ENCODE measurements around the gene CLMN.
"Not testable (repeated sequence)": the region's sequence is repeated elsewhere in the genome, so short reads cannot be mapped to it uniquely, and the experiment has no call there.

Gene CLMN

GRCh38 chr14:95188380-95188779 lies 131.3 kb downstream of the CLMN start:
- DNase-seq = no peak

GRCh38 chr14:95185767-95186392 lies 133.8 kb downstream of the CLMN start:
- no peak for DNase-seq

GRCh38 chr14:95185033-95185766 lies 134.5 kb downstream of the CLMN start:
- DNase-seq = no peak

GRCh38 chr14:95184413-95184790 lies 135.3 kb downstream of the CLMN start:
- no peak for DNase-seq

- DNase-seq = no peak
These were observed 135.9 kb downstream of the CLMN start for GRCh38 chr14:95183532-95184412.

- DNase-seq = no peak
These were observed 136.6 kb downstream of the CLMN start for GRCh38 chr14:95183082-95183481.

GRCh38 chr14:95182379-95182778 lies 137.3 kb downstream of the CLMN start:
- DNase-seq = no peak

GRCh38 chr14:95180966-95181741 lies 138.6 kb downstream of the CLMN start:
- no peak for DNase-seq

- not testable (repeated sequence) for DNase-seq
These were observed 144.0 kb downstream of the CLMN start for GRCh38 chr14:95175670-95176069.

GRCh38 chr14:95174184-95174792 lies 145.4 kb downstream of the CLMN start:
- DNase-seq = no peak

GRCh38 chr14:95173518-95173917 lies 146.2 kb downstream of the CLMN start:
- DNase-seq = no peak

GRCh38 chr14:95167177-95167576 lies 152.5 kb downstream of the CLMN start:
- no peak for DNase-seq

- DNase-seq = no peak
These were observed 154.2 kb downstream of the CLMN start for GRCh38 chr14:95165517-95165916.

GRCh38 chr14:95164506-95164905 lies 155.2 kb downstream of the CLMN start:
- DNase-seq = no peak

GRCh38 chr14:95163666-95164065 lies 156.0 kb downstream of the CLMN start:
- no peak for DNase-seq

GRCh38 chr14:95163132-95163531 lies 156.6 kb downstream of the CLMN start:
- DNase-seq = no peak

GRCh38 chr14:95162641-95163040 lies 157.1 kb downstream of the CLMN start:
- DNase-seq = no peak

GRCh38 chr14:95157327-95158189 lies 162.2 kb downstream of the CLMN start, which contains the start of gene DICER1:
DICER1 (minus strand) TSS chr14:95157529; CDS start chr14:95133458, 24,071 bp downstream.
- peak; percentile 90 to 97 for DNase-seq

GRCh38 chr14:95157048-95157326 lies 162.7 kb downstream of the CLMN start:
- DNase-seq = no peak

- DNase-seq = peak; percentile 22 to 36
These were observed 163.3 kb downstream of the CLMN start for GRCh38 chr14:95156161-95157047.
